Neural cell (in vitro differentiated cells): ENCODE data around the gene DPYD. TPM values are rescaled to one million over a fixed set of nuclear protein-coding genes. Genes with fewer than 3 reads are reported as not detected.

Experiments used
- H2AFZ ChIP-seq: fragments of 200-600, 300-800 bp; sonication (generic), shearing (Covaris generic); 2 replicates; pipeline ENCODE4 v1.6.0; 2014; ENCODE audit warnings: low read depth, mild to moderate bottlenecking, antibody characterized with exemption, low read length, moderate library complexity
- H3F3A ChIP-seq: fragments of 200-600 bp; shearing (Covaris generic); 2 replicates; pipeline ENCODE4 v1.6.1; 2016; ENCODE audit warnings: mild to moderate bottlenecking, moderate library complexity, mixed read lengths, antibody characterized with exemption, low read length; ENCODE audit not compliant: insufficient read depth, poor library complexity, severe bottlenecking
- H3K27ac ChIP-seq: fragments of 200-600, 300-800 bp; sonication (generic), shearing (Covaris generic); 2 replicates; pipeline ENCODE4 v1.5.1; 2014; ENCODE audit warnings: mild to moderate bottlenecking, low read length, moderate library complexity
- H3K27me3 ChIP-seq: fragments of 300-800, 200-600 bp; sonication (generic), shearing (Covaris generic); 2 replicates; pipeline ENCODE4 v1.6.0; 2014; ENCODE audit warnings: mild to moderate bottlenecking, low read depth, low read length, moderate library complexity; ENCODE audit not compliant: insufficient read depth
- H3K36me3 ChIP-seq: fragments of 300-800, 200-600 bp; sonication (generic), shearing (Covaris generic); 2 replicates; pipeline ENCODE4 v1.5.1; 2014; ENCODE audit warnings: mild to moderate bottlenecking, antibody characterized with exemption, low read length, moderate library complexity; ENCODE audit not compliant: insufficient read depth
- H3K4me2 ChIP-seq: fragments of 300-800, 200-600 bp; sonication (generic), shearing (Covaris generic); 2 replicates; pipeline ENCODE4 v1.6.0; 2014; ENCODE audit warnings: mild to moderate bottlenecking, low read length
- H3K4me3 ChIP-seq: fragments of 300-800, 200-600 bp; sonication (generic), shearing (Covaris generic); 2 replicates; pipeline ENCODE4 v1.5.1; 2014; ENCODE audit warnings: mild to moderate bottlenecking, low read length, moderate library complexity
- H3K79me2 ChIP-seq: fragments of 200-600 bp; shearing (Covaris generic); replicated peaks from 2 replicates; pipeline ENCODE4 v1.6.0; 2014; ENCODE audit warnings: mild to moderate bottlenecking, low read length, moderate library complexity; ENCODE audit not compliant: insufficient read depth
- H3K9ac ChIP-seq: fragments of 300-800, 200-600 bp; sonication (generic), shearing (Covaris generic); 2 replicates; pipeline ENCODE4 v1.6.1; 2016; ENCODE audit warnings: mild to moderate bottlenecking, low read length, mixed read lengths
- H3K9me2 ChIP-seq: fragments of 200-600 bp; shearing (Covaris generic); 2 replicates; pipeline ENCODE4 v1.6.1; 2016; ENCODE audit warnings: mild to moderate bottlenecking, low read length, mixed read lengths; ENCODE audit not compliant: insufficient read depth
- H3K9me3 ChIP-seq: fragments of 200-600, 300-800 bp; sonication (generic), shearing (Covaris generic); 2 replicates; pipeline ENCODE4 v1.6.1; 2016; ENCODE audit warnings: mild to moderate bottlenecking, mixed run types, low read length, moderate library complexity, mixed read lengths
- H4K20me1 ChIP-seq: fragments of 200-600 bp; shearing (Covaris generic); 2 replicates; pipeline ENCODE4 v1.6.1; 2016; ENCODE audit warnings: mild to moderate bottlenecking, mixed run types; ENCODE audit not compliant: insufficient read depth
- CTCF ChIP-seq: fragments of 450-650 bp; IDR thresholded peaks from 2 replicates; pipeline ENCODE4 v1.5.1; 2014; ENCODE audit warnings: antibody characterized with exemption, mild to moderate bottlenecking, moderate library complexity; ENCODE audit not compliant: poor library complexity, severe bottlenecking
- EP300 ChIP-seq: fragments of 450-650 bp; conservative IDR thresholded peaks from 2 replicates; pipeline ENCODE4 v1.6.1; 2014; ENCODE audit warnings: antibody characterized with exemption, mild to moderate bottlenecking, moderate library complexity; ENCODE audit not compliant: poor library complexity, severe bottlenecking
- EZH2 ChIP-seq: fragments of 200-600, 300-800 bp; shearing (Covaris generic), sonication (generic); IDR thresholded peaks from 2 replicates; pipeline ENCODE4 v1.6.1; 2014; ENCODE audit warnings: antibody characterized with exemption, low read length, borderline replicate concordance, mild to moderate bottlenecking; ENCODE audit not compliant: insufficient read depth, poor library complexity, severe bottlenecking
- MXI1 ChIP-seq: fragments of 450-650 bp; conservative IDR thresholded peaks from 2 replicates; pipeline ENCODE4 v1.6.1; 2014; ENCODE audit warnings: antibody characterized with exemption, mild to moderate bottlenecking; ENCODE audit not compliant: poor library complexity, severe bottlenecking
- POLR2AphosphoS5 ChIP-seq: IDR thresholded peaks from 2 replicates; pipeline ENCODE4 v1.6.1; 2012
- RAD21 ChIP-seq: fragments of 450-650 bp; conservative IDR thresholded peaks from 2 replicates; pipeline ENCODE4 v1.6.1; 2014; ENCODE audit warnings: antibody characterized with exemption, mild to moderate bottlenecking, moderate library complexity
- REST ChIP-seq: IDR thresholded peaks from 2 replicates; pipeline ENCODE4 v1.6.1; 2012; ENCODE audit warnings: borderline replicate concordance
- SMC3 ChIP-seq: fragments of 450-650 bp; conservative IDR thresholded peaks from 2 replicates; pipeline ENCODE4 v1.6.1; 2014; ENCODE audit warnings: antibody characterized with exemption, mild to moderate bottlenecking, moderate library complexity; ENCODE audit not compliant: poor library complexity
- TAF1 ChIP-seq: IDR thresholded peaks from 2 replicates; pipeline ENCODE4 v1.6.1; 2012; ENCODE audit warnings: low read depth
- polyA plus RNA-seq: library from polyadenylated mRNA; depleted of rRNA; stranded (reverse); fragments of >200 nt; gene quantifications from 2 replicates; pipeline ENCODE4 v1.2.3, GENCODE V29; 2014

Gene DPYD
- polyA plus RNA-seq, 1 donor from 2014 or later, result 6.7 TPM

DNA sequence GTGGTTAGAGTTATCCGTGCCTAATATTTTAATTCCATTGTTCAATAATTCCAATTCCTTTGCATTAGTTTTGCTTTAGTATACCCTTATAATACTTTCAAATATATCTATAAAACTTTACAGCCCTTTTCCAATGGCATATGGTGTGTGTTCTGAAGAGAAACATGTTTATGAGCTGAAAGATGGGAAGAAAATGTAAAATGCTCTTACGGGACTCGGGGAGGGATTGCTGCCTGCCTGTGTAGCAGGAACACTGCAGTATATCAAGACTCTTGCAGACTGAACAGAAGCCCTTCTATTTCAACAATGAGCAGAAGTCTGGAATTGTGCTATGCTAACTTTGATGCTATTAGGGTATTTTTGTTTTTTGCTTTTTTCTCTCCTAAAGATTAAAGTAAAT lies 792.4 kb downstream of the DPYD start:
- H3K4me2 ChIP-seq, result no peak overlapping the region

DNA sequence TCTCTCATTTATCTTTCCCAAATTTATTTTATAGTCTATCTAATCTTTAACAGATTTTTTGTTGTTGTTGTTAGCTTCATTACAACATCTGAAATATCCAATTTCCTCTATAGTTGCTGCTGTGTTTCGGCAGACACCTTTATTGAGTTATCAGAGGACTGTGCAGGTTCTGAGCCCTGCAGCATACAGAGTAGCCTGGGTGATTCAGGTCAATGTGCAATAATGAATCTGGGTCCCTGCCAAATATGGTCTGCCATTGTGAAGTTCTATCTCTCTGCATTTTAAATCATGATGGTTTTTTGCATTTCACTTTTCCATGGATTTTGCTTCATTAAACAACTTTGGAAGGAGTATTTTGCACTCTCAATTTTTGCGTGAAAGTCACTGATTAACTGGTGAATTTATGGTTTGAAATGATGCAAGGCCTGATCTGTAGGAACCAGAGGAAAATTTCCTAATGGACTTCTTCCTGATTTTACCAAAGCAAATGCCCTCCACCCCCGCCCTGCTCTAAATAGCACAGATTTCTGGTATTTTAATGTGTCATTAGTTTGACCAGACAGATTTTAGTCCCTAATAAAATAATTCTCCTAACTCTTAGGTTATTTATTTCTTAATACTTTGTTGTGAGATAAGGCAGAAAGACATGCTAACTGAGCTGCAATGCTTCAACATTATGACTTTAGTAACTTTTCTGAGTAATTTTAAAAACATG lies 797.0 kb downstream of the DPYD start:
- H3F3A ChIP-seq, result peaks cover 9% of the 10 kb centered on the region
- H3K27me3 ChIP-seq, result no peaks in the 10 kb centered on the region
- no peak overlapping the region for H3K9ac ChIP-seq
- no peak overlapping the region for H3K27ac ChIP-seq
- H3K9me2 ChIP-seq, result no peaks in the 10 kb centered on the region
- no peak overlapping the region for H3K4me2 ChIP-seq
- TF ChIP-seq POLR2AphosphoS5, result no peak
- TF ChIP-seq RAD21, result no peak
- TF ChIP-seq TAF1, result no peak
- TF ChIP-seq EZH2, result no peak
- no peak for TF ChIP-seq CTCF
- no peak for TF ChIP-seq REST
- TF ChIP-seq SMC3, result no peak
- no peak for TF ChIP-seq MXI1
- TF ChIP-seq EP300, result no peak
- no peaks in the 10 kb centered on the region for H3K9me3 ChIP-seq
- H3K4me3 ChIP-seq, result no peak overlapping the region
- no peaks in the 10 kb centered on the region for H4K20me1 ChIP-seq
- H3K79me2 ChIP-seq, result no peaks in the 10 kb centered on the region
- no peak overlapping the region for H2AFZ ChIP-seq
- no peaks in the 10 kb centered on the region for H3K36me3 ChIP-seq

More for the DNA sequence above, 792.4 kb downstream of the DPYD start:
- Histone ChIP-seq H3F3A (no peaks in the 10 kb centered on the region), H3K79me2 (no peaks in the 10 kb centered on the region), H3K9me2 (no peaks in the 10 kb centered on the region), H2AFZ (no peak overlapping the region), H4K20me1 (no peaks in the 10 kb centered on the region), H3K9me3 (no peaks in the 10 kb centered on the region), H3K36me3 (no peaks in the 10 kb centered on the region), H3K4me3 (no peak overlapping the region), H3K9ac (no peak overlapping the region), H3K27ac (no peak overlapping the region), H3K27me3 (no peaks in the 10 kb centered on the region)
- TF ChIP-seq RAD21 (no peak), SMC3 (no peak), POLR2AphosphoS5 (no peak), EP300 (no peak), CTCF (no peak), TAF1 (no peak)
